Activated CD8-positive, alpha-beta memory T cell treated with anti-CD3 and anti-CD28 coated beads, Interleukin-2, amount 10 ng/mL, durations not matched to agents 7 days and 5 days (primary cell): ENCODE results near the gene RHOB. TPM values are rescaled to one million over a fixed set of nuclear protein-coding genes. Genes with fewer than 3 reads are reported as not detected.

Source experiments
- ATAC-seq: fragments of 150-1000 bp; cut with Tn5 transposase; one replicate; pipeline ENCODE4 v1.10.0; 2021; ENCODE audit warnings: moderate library complexity
- CTCF ChIA-PET: fragments of 350-600 bp; sonication (Branson Sonifier 250); formaldehyde crosslinking; loops from one replicate; lab custom pipeline; 2021; ENCODE audit warnings: antibody characterized with exemption; lab: Charles Lee
- DNase-seq: peaks from one replicate; pipeline ENCODE4 v3.0.0-alpha.2; 2020
- H3K27ac Mint-ChIP-seq: one replicate; pipeline ENCODE4 v1.8.0; 2021; ENCODE audit warnings: mild to moderate bottlenecking, mixed read lengths
- H3K27me3 Mint-ChIP-seq: one replicate; pipeline ENCODE4 v1.8.0; 2021; ENCODE audit warnings: mixed read lengths
- H3K36me3 Mint-ChIP-seq: one replicate; pipeline ENCODE4 v1.8.0; 2021; ENCODE audit warnings: mild to moderate bottlenecking, mixed read lengths
- H3K4me1 Mint-ChIP-seq: one replicate; pipeline ENCODE4 v1.8.0; 2021; ENCODE audit warnings: mixed read lengths
- H3K4me3 Mint-ChIP-seq: one replicate; pipeline ENCODE4 v1.8.0; 2021; ENCODE audit warnings: mild to moderate bottlenecking, moderate library complexity, mixed read lengths
- H3K9me3 Mint-ChIP-seq: one replicate; pipeline ENCODE4 v1.8.0; 2022; ENCODE audit warnings: low read depth, mixed read lengths
- total RNA-seq, 2 experiments: library from RNA; stranded (reverse); gene quantifications; one replicate each; pipeline ENCODE4 v1.2.3, GENCODE V29; 2021

Gene RHOB
- total RNA-seq, 2 experiments from 2014 or later = 9.1 to 36.4 TPM

DNA sequence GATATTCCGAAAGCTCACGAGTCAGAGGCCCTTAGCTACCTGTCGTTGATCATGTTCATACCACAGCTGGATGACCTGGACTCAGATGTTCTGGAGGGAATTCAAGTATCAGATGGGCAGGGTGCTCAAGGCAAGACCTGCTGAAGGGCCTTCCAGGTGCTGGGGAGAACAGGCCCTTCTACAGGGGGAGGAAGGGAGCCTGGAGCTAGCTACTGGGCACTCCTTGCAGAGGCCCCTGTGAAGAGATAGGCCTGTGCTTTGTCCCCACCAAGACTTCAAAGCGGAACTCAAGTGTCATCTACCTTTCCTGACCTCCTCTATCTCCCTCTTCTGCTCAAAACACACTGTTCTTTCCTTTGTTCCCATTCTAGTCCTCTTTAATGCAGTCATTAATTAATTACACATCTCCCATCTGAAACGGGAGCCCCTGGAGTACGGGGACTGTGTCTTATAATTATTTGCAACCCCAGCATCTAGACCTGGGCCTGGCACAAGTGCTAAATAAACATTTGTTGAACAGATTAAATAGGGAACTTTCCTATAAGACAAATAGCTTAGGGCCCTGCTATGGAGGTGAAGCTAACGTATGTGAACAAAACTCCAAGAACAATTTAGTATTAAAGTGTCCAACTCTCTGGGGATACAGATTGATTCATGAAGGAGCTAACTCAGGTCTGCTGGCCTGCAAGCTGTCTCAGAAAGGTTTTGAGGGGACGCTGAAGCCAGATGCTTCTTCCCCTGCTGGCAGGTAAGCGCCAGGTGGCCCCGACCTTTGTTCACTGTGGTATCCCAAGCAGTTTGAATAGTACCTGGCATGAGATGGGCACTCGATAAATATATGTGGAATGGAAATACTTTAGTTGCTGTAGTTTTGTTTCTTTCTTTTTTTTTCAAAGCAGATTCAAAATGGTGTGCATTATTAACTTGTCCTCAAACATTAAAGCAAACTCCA is 22.0 kb downstream of the RHOB start:
- H3K4me3 Mint-ChIP-seq = no peak overlapping the region
- DNase-seq (peak; percentile 22), ATAC-seq (no peak)
- no peaks in the 10 kb centered on the region for H3K4me1 Mint-ChIP-seq
- H3K27me3 Mint-ChIP-seq = peaks cover 7% of the 10 kb centered on the region
- no peaks in the 10 kb centered on the region for H3K9me3 Mint-ChIP-seq
- H3K27ac Mint-ChIP-seq = no peak overlapping the region
- H3K36me3 Mint-ChIP-seq = no peaks in the 10 kb centered on the region
- CTCF ChIA-PET = interaction anchor here (1.0 kb wide), 1 partner anchor 58 kb away, joined by 3 read pairs; no protein-coding TSS in a partner anchor

DNA sequence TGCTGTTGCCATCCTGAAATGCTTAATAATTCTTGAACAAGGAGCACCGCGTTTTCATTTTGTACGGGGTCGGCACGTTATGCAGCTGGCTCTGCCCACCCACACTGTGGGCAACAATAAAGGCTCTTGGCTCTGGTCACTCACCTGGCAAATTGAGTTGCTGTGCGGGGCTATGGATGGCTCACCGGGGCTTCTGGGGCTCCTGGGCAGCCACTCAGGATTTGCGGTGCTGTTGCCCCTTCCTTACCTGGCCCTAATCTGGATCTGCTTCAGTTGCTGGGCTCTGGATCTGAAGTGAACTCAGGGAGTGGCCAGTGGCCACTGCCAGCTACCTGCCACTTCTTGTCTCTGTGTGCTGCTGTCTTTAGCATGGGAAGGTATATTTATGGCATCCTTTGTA is 22.7 kb downstream of the RHOB start:
- ATAC-seq = no peak
- no peak overlapping the region for H3K27ac Mint-ChIP-seq
- no peak overlapping the region for H3K4me3 Mint-ChIP-seq
- H3K27me3 Mint-ChIP-seq = peaks cover 4% of the 10 kb centered on the region
- no peaks in the 10 kb centered on the region for H3K36me3 Mint-ChIP-seq
- peak; percentile 31 for DNase-seq
- CTCF ChIA-PET = no interaction called here
- H3K4me1 Mint-ChIP-seq = no peaks in the 10 kb centered on the region
- H3K9me3 Mint-ChIP-seq = no peaks in the 10 kb centered on the region

DNA sequence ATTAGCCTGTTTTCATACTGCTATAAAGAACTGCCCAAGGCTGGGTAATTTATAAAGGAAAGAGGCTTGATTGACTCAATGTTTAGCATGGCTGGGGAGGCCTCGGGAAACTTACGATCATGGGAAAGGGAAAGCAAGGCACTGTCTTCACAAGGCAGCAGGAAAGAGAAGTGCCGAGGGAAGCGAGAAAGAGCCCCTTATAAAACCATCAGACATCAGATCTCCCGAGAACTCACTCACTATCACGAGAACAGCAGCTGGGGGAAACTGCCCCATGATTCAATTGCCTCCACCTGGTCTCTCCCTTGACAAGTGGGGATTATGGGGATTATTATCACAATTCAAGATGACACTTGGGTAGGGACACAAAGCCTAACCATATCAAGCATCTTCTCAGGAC is 23.3 kb downstream of the RHOB start:
- CTCF ChIA-PET = no interaction called here
- ATAC-seq (no peak), DNase-seq (peak; percentile 27)
- Mint-ChIP-seq H3K4me3 (no peak overlapping the region), H3K36me3 (no peaks in the 10 kb centered on the region), H3K4me1 (no peaks in the 10 kb centered on the region), H3K27ac (no peak overlapping the region), H3K27me3 (peaks cover 4% of the 10 kb centered on the region), H3K9me3 (no peaks in the 10 kb centered on the region)

DNA sequence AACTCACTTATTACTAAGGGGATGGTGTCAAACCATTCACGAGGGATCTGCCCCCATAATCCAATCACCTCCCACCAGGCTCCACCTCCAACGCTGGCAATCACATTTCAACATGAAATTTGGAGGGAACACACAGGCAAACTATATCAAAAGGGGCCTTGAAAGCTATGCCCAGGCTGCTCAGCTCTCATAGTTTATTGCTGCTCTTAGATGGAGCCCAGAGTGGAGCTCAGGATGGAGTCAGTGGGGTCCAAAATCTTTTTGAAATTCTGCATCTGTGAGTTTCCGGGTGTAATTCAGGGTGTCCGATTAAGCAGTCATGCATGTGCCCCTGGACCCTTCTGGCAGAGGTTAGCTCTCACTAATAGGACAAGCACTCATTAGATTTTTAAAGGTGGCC is 24.3 kb downstream of the RHOB start:
- Mint-ChIP-seq H3K4me3 (no peak overlapping the region), H3K9me3 (no peaks in the 10 kb centered on the region), H3K27ac (no peak overlapping the region), H3K27me3 (peaks cover 4% of the 10 kb centered on the region), H3K36me3 (no peaks in the 10 kb centered on the region), H3K4me1 (no peaks in the 10 kb centered on the region)
- no peak for ATAC-seq
- no peak for DNase-seq
- CTCF ChIA-PET = no interaction called here

DNA sequence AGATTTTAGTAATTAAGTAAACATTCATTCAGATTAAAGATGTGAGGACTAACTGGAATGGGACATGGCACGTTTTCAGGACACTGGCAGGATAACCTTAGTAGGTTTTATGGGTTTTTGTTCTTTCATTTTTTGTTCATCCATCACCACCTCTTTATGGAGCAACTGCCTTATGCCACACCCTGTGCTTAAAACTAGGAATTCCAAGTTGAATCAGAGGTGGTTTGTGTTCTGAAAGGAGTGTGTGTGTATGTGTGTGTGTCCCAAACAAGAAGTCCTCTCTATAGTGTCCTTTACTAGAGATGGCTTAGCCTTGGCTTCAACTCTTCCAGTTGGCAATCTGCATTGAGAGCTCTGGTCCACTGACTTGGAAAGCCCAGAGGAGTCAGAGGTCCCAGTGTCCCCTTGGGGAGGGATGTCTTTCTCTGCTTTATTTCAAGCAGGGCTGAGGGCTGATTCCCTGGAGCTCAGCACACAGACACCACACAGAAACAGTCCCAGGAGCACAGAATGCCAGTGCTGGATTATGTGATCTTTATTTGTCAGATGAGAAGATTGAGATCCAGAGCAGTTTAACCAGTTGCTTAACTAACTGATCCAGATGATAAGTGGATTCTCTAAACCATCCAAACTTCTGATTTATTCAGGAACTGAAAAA is 25.2 kb downstream of the RHOB start:
- H3K27me3 Mint-ChIP-seq = peaks cover 4% of the 10 kb centered on the region
- H3K4me3 Mint-ChIP-seq = no peak overlapping the region
- CTCF ChIA-PET = no interaction called here
- DNase-seq (no peak), ATAC-seq (no peak)
- no peaks in the 10 kb centered on the region for H3K36me3 Mint-ChIP-seq
- no peak overlapping the region for H3K27ac Mint-ChIP-seq
- H3K4me1 Mint-ChIP-seq = no peaks in the 10 kb centered on the region
- H3K9me3 Mint-ChIP-seq = no peaks in the 10 kb centered on the region

DNA sequence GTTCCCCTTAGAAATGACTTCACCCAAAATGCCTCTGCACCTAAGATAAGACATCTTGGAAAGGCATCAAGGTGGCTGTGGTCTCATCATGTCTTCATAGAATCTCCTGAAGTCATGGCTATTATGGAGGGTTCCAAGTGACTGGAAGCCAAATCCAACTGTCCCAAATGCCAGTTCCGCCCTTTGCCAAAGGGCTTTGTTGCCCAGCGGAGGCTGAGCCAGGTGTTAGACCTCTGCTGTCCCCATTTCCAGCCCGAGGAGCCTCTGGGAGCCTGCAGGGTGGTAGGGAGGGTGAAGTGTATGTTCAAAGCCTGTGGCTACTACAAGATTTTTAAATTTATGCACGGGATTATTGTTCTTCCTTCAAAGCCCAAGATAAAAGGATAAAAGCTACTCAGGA is 25.7 kb downstream of the RHOB start:
- Mint-ChIP-seq H3K27ac (no peak overlapping the region), H3K36me3 (no peaks in the 10 kb centered on the region), H3K27me3 (peaks cover 4% of the 10 kb centered on the region), H3K4me3 (no peak overlapping the region), H3K4me1 (no peaks in the 10 kb centered on the region), H3K9me3 (no peaks in the 10 kb centered on the region)
- no peak for ATAC-seq
- no peak for DNase-seq
- CTCF ChIA-PET = no interaction called here

DNA sequence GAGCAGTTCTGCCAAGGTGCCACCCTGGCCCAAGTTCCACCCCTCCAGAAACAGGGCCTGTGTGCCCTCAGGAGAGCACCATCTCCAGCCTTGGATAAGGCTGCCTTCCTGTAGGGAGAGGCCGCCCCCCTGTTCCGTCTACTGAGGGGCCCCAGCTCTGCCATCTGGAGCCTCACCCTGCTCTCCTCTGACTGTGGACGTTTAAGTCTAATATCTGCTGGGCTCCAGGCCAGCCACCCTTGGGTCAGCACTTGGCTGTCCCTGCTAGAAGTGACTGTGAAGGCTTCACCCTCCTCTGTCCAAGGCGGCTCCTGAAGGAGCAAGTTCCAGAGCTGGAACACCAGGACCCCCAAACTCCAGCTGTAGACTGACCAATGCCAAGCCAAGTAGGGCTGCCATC is 26.3 kb downstream of the RHOB start:
- H3K9me3 Mint-ChIP-seq = no peaks in the 10 kb centered on the region
- CTCF ChIA-PET = no interaction called here
- no peak for ATAC-seq

DNA sequence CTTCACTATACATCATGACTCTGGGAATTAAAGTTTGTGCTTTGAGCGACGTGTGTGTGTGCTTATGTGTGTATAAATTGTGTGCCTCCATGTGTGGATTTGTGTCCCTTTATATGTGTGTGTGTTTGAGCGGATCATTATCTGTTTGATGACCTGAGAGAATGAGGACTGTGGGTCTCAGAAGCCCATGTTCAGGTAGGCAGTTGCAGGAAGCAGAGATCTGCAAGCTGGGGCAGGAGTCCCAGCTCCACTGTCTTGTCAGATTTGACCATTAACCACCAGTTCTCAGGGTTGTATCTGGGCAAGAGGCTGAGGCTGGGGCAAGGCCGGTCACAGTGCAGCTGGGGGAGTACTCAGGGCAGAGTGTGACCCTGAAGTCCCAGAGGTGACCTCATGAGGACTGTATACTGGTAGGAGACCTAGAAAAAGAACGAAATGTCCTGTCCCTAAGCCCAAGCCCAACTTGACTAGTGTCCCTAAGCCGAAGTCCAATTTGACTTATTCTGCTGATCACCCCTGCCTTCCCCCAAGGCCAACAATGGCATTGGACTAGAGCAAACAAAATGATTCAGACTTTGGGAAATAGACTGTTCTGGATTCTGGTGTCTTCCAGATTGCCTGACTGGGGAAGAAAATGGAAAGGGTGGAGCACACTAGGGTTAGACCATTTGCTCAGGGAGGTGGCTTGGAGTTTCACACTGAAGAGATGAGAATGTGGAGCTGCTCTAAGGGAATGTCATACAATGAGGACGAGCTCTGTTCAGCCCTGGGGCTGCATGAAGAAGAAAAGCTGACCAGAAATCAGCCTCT is 28.1 kb downstream of the RHOB start:
- no peak for ATAC-seq
- no peak for DNase-seq
- Mint-ChIP-seq H3K9me3 (no peaks in the 10 kb centered on the region), H3K27me3 (peaks cover 5% of the 10 kb centered on the region), H3K27ac (no peak overlapping the region), H3K4me1 (no peaks in the 10 kb centered on the region), H3K36me3 (peaks cover 1% of the 10 kb centered on the region), H3K4me3 (no peak overlapping the region)
- CTCF ChIA-PET = no interaction called here

More for the DNA sequence above, 26.3 kb downstream of the RHOB start:
- no peak overlapping the region for H3K27ac Mint-ChIP-seq
- H3K36me3 Mint-ChIP-seq = no peaks in the 10 kb centered on the region
- no peaks in the 10 kb centered on the region for H3K4me1 Mint-ChIP-seq
- H3K27me3 Mint-ChIP-seq = peaks cover 5% of the 10 kb centered on the region
- no peak overlapping the region for H3K4me3 Mint-ChIP-seq
- DNase-seq = no peak

DNA sequence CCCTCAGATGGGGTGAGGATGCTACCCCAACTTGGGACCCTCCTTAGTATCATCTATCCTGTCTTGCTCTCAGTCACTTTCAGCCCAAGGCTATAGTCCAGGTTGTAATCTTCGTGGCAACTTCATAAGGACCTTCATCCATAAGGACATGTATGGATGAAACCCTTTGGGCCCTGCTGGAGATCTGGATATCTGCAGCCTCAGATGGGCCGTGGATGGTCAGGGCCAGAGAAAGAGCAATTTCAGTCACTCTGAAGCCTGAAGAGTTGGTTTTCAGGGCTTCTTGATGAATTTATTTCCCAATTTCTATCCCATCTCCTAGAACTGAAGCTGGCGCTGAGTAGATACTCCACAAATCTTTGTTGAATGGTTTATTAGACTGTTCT is 28.7 kb downstream of the RHOB start:
- DNase-seq (no peak), ATAC-seq (no peak)
- Mint-ChIP-seq H3K4me1 (no peaks in the 10 kb centered on the region), H3K9me3 (no peaks in the 10 kb centered on the region), H3K27ac (no peak overlapping the region), H3K4me3 (no peak overlapping the region), H3K36me3 (peaks cover 1% of the 10 kb centered on the region), H3K27me3 (peaks cover 2% of the 10 kb centered on the region)
- CTCF ChIA-PET = no interaction called here

DNA sequence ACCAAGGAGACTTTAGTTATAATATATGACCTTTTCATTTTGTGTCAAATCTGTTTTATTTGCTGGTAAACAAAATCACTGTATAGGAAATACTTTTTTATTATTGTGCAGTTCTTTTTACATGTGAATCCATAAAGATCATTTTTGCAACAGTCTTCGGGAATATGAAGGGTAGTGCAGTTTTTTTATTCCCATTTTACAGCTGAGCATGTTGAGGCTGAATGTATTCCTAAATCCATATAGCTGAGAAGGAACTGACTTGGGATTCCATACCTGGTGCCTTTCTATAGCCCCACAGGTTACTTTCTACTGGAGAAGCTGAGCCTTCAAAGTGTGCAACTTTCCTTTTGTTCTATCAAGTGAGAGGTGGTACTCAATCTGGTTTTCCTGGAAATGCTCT is 29.6 kb downstream of the RHOB start:
- ATAC-seq = no peak
- no peak for DNase-seq
- CTCF ChIA-PET = no interaction called here
- Mint-ChIP-seq H3K9me3 (no peaks in the 10 kb centered on the region), H3K27me3 (peaks cover 2% of the 10 kb centered on the region), H3K36me3 (peaks cover 1% of the 10 kb centered on the region), H3K27ac (no peak overlapping the region), H3K4me3 (no peak overlapping the region), H3K4me1 (no peaks in the 10 kb centered on the region)

DNA sequence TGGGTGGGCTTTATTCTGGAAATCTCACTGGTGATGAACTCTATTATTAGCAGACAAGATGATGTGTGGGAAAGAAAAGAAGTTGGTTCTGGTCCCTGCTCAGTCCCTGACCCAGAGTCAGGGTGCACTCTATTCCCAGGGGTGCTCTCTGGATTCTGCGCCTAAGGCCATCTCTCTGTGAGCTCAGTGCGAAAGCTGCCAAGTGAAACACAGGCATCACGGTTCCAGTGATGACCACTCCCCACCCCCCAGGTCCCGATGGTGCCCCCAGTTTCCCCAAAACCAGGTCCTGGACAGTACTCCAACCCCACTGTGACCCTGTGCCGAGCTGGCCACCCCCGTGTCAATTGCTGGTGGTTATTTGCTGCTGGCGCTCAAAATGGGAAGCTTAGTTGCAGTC is 30.1 kb downstream of the RHOB start:
- Mint-ChIP-seq H3K4me3 (no peak overlapping the region), H3K27ac (no peak overlapping the region), H3K4me1 (no peaks in the 10 kb centered on the region), H3K9me3 (no peaks in the 10 kb centered on the region), H3K27me3 (peaks cover 3% of the 10 kb centered on the region), H3K36me3 (peaks cover 1% of the 10 kb centered on the region)
- DNase-seq (no peak), ATAC-seq (no peak)
- CTCF ChIA-PET = no interaction called here

DNA sequence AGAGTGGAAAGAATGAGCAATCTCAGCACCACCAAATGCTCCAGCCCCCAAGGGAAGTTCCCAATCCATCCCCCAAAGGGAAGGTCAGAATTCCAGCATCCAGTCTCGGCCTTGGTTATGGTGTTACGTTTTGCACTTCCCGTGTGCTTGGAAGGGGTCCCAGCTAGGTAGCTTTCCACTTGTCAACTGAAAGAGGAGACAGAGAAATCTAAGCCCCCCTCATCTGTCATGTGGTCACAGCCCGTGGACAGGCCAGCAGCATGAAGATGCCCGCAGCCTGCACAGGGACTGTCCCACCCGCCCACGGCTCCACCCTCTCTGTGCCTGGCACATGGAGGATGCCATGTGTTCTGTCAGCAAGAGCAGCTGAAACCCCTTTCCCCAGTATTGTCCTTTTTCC is 32.1 kb downstream of the RHOB start:
- H3K36me3 Mint-ChIP-seq = peaks cover 1% of the 10 kb centered on the region
- H3K27me3 Mint-ChIP-seq = peaks cover 8% of the 10 kb centered on the region
- CTCF ChIA-PET = no interaction called here
- no peaks in the 10 kb centered on the region for H3K4me1 Mint-ChIP-seq
- H3K4me3 Mint-ChIP-seq = no peak overlapping the region
- ATAC-seq (no peak), DNase-seq (peak; percentile 31)
- no peaks in the 10 kb centered on the region for H3K9me3 Mint-ChIP-seq
- no peak overlapping the region for H3K27ac Mint-ChIP-seq

DNA sequence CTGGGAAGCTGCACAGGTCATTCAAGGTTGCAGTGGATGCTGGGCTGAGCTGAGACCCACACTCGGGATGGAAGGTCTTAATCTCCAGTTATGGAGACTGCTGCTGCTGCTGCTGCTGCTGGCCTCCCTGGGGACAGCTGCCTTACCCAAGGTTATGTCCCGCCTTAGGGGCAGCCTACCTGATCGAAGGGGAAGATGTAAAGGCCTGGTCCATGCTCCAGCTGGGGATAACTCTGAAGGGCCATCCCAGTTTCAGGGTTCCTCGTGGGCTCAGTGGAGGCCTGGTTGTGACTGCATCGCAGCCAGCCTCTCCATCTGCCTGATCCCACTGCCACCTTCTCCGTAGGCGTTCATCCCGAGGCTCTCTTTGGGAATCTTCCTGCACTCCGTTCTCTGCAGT is 33.0 kb downstream of the RHOB start:
- CTCF ChIA-PET = no interaction called here
- no peak overlapping the region for H3K4me3 Mint-ChIP-seq
- peaks cover 1% of the 10 kb centered on the region for H3K36me3 Mint-ChIP-seq
- no peaks in the 10 kb centered on the region for H3K4me1 Mint-ChIP-seq
- peaks cover 11% of the 10 kb centered on the region for H3K27me3 Mint-ChIP-seq
- DNase-seq (peak; percentile 23), ATAC-seq (no peak)
- no peaks in the 10 kb centered on the region for H3K9me3 Mint-ChIP-seq
- H3K27ac Mint-ChIP-seq = no peak overlapping the region
